Endothelial cell (in vitro differentiated cells): ENCODE results near the gene ABCB9. TPM values are rescaled to one million over a fixed set of nuclear protein-coding genes. Genes with fewer than 3 reads are reported as not detected.

Source experiments
- DNase-seq: peaks from one replicate; pipeline ENCODE4 v3.0.0; 2021; ENCODE audit warnings: low spot score
- H3K27ac Mint-ChIP-seq: one replicate; pipeline ENCODE4 v1.8.0; 2021; ENCODE audit warnings: mixed read lengths, inconsistent platforms; ENCODE audit not compliant: unreplicated experiment
- H3K27me3 Mint-ChIP-seq: one replicate; pipeline ENCODE4 v1.8.0; 2021; ENCODE audit warnings: mild to moderate bottlenecking, moderate library complexity, mixed read lengths, inconsistent platforms; ENCODE audit not compliant: unreplicated experiment
- H3K36me3 Mint-ChIP-seq: one replicate; pipeline ENCODE4 v1.8.0; 2021; ENCODE audit warnings: mild to moderate bottlenecking, low read depth, mixed read lengths, inconsistent platforms; ENCODE audit not compliant: unreplicated experiment
- H3K4me1 Mint-ChIP-seq: one replicate; pipeline ENCODE4 v1.8.0; 2021; ENCODE audit warnings: mild to moderate bottlenecking, mixed read lengths, inconsistent platforms; ENCODE audit not compliant: unreplicated experiment
- H3K4me3 Mint-ChIP-seq: one replicate; pipeline ENCODE4 v1.8.0; 2021; ENCODE audit warnings: mild to moderate bottlenecking, mixed read lengths, inconsistent platforms; ENCODE audit not compliant: unreplicated experiment
- H3K9me3 Mint-ChIP-seq: one replicate; pipeline ENCODE4 v1.8.0; 2021; ENCODE audit warnings: mixed read lengths, inconsistent platforms; ENCODE audit not compliant: unreplicated experiment
- total RNA-seq: library from RNA; stranded (reverse); fragmentation: NEBNext Ultra II Directional; extraction: Animal tissue kit (Norgen Biotek cat#: 25700); gene quantifications from one replicate; pipeline ENCODE4 v1.2.1, GENCODE V29; 2021; ENCODE audit not compliant: unreplicated experiment
- TF ChIP-seq, protein P1 (sequence below): fragments of 200-600 bp; sonication (generic); IDR thresholded peaks from one replicate; pipeline ENCODE4 v1.5.0; 2021; ENCODE audit warnings: antibody characterized with exemption; ENCODE audit not compliant: unreplicated experiment

Gene ABCB9
- total RNA-seq, 1 donor from 2014 or later: 10.9 TPM

DNA sequence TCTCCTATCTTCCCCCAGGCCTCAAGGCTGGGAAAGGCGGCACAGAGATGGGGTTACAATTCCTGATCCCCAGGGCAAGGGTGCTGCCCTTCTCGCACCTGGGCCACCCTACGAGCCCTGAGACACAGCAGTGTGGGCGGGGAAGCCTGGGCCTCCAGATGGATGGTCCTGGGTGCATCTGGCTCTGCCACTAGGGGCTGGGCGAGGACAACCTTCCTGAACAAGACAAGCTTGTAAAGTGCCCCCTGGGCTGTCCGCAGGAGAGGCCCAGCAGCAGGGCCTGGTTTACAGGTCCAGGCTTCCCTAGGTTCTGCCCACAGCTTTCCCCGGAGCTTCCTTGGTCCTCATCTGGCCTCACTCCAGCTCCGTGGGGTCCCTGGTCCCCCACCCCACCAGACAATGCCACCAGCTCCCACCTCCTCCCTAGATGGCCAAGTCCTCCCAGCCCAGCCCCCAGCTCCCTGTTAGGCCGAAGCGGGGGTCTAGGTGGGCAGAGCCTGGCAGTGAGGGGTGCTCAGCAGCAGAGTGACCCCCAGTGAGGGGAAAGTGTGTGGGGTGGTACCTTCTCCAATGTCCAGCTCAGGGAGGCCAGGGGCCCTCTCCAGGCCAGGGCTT, 23.1 kb upstream of the ABCB9 start:
- DNase-seq: no peak
- peaks cover 7% of the 10 kb centered on the region for H3K36me3 Mint-ChIP-seq

DNA sequence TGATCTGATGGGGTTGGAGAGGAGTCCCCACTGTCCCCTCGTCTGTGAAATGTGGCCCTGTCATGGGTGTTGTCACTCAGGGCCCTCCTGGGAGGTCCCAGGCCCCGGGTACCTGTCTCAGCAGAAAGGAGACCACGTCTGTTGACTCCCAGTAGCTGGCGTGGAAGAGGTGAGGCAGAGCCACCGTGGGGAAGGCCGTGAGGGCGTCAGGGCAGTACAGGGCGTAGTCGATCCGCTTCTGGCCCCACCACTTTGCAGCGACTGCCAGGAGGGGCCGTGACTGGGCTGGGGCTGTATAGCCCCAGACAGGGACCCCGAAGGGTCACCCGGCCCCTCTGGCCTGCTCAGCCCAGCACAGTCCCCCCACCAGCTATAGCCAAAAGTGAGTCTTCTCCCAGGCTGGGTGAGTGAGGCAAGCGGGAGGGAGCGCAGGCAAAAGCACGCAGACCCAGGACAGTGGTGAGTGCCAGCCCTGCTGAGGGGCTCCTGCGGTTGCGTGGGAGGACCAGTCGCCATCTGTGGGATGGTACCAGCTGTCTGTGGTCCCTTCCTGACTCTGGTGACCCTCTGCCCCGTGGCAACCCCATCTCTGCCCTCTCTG, 22.4 kb upstream of the ABCB9 start:
- Mint-ChIP-seq H3K36me3 (peaks cover 9% of the 10 kb centered on the region), H3K4me3 (no peak overlapping the region), H3K9me3 (no peaks in the 10 kb centered on the region), H3K27me3 (peaks cover 4% of the 10 kb centered on the region), H3K4me1 (peaks cover 8% of the 10 kb centered on the region), H3K27ac (no peak overlapping the region)
- no peak for DNase-seq
- TF ChIP-seq, protein P1, sequence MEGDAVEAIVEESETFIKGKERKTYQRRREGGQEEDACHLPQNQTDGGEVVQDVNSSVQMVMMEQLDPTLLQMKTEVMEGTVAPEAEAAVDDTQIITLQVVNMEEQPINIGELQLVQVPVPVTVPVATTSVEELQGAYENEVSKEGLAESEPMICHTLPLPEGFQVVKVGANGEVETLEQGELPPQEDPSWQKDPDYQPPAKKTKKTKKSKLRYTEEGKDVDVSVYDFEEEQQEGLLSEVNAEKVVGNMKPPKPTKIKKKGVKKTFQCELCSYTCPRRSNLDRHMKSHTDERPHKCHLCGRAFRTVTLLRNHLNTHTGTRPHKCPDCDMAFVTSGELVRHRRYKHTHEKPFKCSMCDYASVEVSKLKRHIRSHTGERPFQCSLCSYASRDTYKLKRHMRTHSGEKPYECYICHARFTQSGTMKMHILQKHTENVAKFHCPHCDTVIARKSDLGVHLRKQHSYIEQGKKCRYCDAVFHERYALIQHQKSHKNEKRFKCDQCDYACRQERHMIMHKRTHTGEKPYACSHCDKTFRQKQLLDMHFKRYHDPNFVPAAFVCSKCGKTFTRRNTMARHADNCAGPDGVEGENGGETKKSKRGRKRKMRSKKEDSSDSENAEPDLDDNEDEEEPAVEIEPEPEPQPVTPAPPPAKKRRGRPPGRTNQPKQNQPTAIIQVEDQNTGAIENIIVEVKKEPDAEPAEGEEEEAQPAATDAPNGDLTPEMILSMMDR: no peak

More for the DNA sequence above, 23.1 kb upstream of the ABCB9 start:
- H3K4me3 Mint-ChIP-seq: no peak overlapping the region
- peaks cover 2% of the 10 kb centered on the region for H3K27me3 Mint-ChIP-seq
- H3K9me3 Mint-ChIP-seq: no peaks in the 10 kb centered on the region
- TF ChIP-seq, protein P1: no peak
- H3K27ac Mint-ChIP-seq: no peak overlapping the region
- peaks cover 4% of the 10 kb centered on the region for H3K4me1 Mint-ChIP-seq

DNA sequence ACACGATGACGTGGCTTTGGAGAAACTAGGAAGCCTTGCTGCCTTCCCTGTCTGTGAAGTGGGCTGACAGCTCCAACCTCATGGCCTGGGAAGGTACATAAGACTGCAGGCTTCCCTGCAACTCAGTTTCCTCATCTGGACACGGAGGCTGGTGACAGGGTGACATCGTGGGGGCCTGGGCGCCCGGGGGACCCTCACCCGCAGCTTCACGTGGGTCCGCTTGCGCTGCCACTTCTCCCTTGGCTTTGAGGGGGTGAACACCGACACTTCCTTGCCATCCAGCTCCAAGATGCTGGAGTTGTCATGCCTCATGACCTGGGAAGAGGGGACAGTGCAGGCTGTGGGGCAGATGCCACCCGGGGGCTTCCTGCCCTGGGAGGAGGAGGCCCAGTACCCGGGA, 21.8 kb upstream of the ABCB9 start:
- H3K36me3 Mint-ChIP-seq: peaks cover 9% of the 10 kb centered on the region
- DNase-seq: no peak
- H3K27ac Mint-ChIP-seq: no peak overlapping the region
- peaks cover 4% of the 10 kb centered on the region for H3K27me3 Mint-ChIP-seq
- H3K4me1 Mint-ChIP-seq: peaks cover 13% of the 10 kb centered on the region
- TF ChIP-seq, protein P1: no peak
- no peaks in the 10 kb centered on the region for H3K9me3 Mint-ChIP-seq
- no peak overlapping the region for H3K4me3 Mint-ChIP-seq

DNA sequence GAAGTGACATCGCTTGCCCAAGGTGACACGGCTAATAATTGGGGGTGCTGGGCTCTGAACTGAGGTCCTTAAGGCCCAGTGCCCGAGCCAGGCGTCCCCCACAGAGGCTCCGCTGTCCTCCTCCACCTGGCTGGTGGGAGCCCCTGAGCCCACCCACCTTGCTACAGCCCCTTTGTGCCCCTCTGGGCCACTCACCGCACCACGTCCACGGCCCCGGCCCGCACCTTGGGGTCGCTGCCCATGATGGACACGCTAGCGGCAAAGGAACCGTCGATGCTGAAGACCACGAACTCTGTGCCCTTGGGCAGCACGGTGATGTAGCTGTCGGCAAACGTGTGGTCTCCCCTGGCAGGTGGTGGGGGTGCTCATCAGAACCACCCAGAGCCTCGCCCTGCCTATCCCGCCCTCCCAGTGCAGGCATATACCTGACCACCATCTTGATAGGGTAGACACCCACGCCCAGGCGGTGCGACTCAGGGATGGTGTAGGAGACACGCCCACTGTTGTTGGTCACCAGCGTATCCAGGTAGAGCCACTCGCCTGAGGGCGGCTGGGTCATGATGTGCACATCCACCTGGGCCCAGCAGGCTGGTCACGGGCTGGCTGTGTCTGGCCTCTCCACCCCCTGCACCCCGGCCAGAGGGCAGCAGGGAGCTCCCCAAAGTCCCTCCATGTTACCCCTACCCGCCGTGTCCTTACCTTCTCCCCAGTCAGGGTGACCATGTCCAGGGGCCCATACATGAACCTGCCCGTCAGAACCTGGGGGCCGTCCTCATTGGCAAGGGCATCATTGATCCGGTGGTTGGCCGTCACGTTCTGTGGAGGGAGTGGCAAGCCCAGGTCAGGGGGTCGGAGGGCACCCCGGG, 21.1 kb upstream of the ABCB9 start:
- no peak for DNase-seq
- Mint-ChIP-seq H3K27ac (no peak overlapping the region), H3K27me3 (peaks cover 4% of the 10 kb centered on the region), H3K4me1 (peaks cover 17% of the 10 kb centered on the region), H3K9me3 (no peaks in the 10 kb centered on the region), H3K36me3 (peaks cover 9% of the 10 kb centered on the region), H3K4me3 (no peak overlapping the region)
- TF ChIP-seq, protein P1: no peak
